ENCODE results near the gene GGT7.

- TF ChIP-seq EZH2 (IDR thresholded peaks at IDR 0.05; ENCODE audit: low read depth) (no peak), CTCF (conservative IDR thresholded peaks at IDR 0.05) (no peak)
Measured at GRCh38 chr20:34852298-34852697, 20.4 kb downstream of the GGT7 start.
